Chondrocyte (in vitro differentiated cells): ENCODE measurements around the gene CD37. TPM values are rescaled to one million over a fixed set of nuclear protein-coding genes. Genes with fewer than 3 reads are reported as not detected.
"Not testable (repeated sequence)": the region's sequence is repeated elsewhere in the genome, so short reads cannot be mapped to it uniquely, and the experiment has no call there.

Source experiments
- DNase-seq: peaks from one replicate; pipeline ENCODE4 v3.0.0; 2021; ENCODE audit warnings: mixed read lengths, low spot score
- H3K27ac Mint-ChIP-seq: one replicate; pipeline ENCODE4 v1.8.0; 2021; ENCODE audit warnings: mild to moderate bottlenecking, moderate library complexity, mixed read lengths; ENCODE audit not compliant: unreplicated experiment
- H3K27me3 Mint-ChIP-seq: 2 replicates; pipeline ENCODE4 v1.8.0; 2021; ENCODE audit warnings: low read depth, mixed read lengths
- H3K36me3 Mint-ChIP-seq: 2 replicates; pipeline ENCODE4 v1.8.0; 2021; ENCODE audit warnings: low read depth, mixed read lengths
- H3K4me1 Mint-ChIP-seq: 2 replicates; pipeline ENCODE4 v1.8.0; 2021; ENCODE audit warnings: low read depth, mild to moderate bottlenecking, mixed read lengths
- H3K4me3 Mint-ChIP-seq: one replicate; pipeline ENCODE4 v1.8.0; 2021; ENCODE audit warnings: mild to moderate bottlenecking, moderate library complexity, mixed read lengths; ENCODE audit not compliant: unreplicated experiment
- H3K9me3 Mint-ChIP-seq: 2 replicates; pipeline ENCODE4 v1.8.0; 2021; ENCODE audit warnings: low read depth, mixed read lengths
- CTCF ChIP-seq: fragments of 200-600 bp; sonication (generic); IDR thresholded peaks from 2 replicates; pipeline ENCODE4 v1.5.0; 2021; ENCODE audit warnings: antibody characterized with exemption, mild to moderate bottlenecking, moderate library complexity
- total RNA-seq: library from RNA; stranded (reverse); gene quantifications from 3 replicates; pipeline ENCODE4 v1.2.1, GENCODE V29; 2021

CD37 gene
- total RNA-seq, 1 donor from 2014 or later: not detected

GRCh38 chr19:49364083-49364737 is 29.0 kb downstream of the CD37 start:
- TF ChIP-seq CTCF: no peak
- Mint-ChIP-seq H3K27me3 (no peaks in the 10 kb centered on the region), H3K27ac (no peak overlapping the region), H3K9me3 (peaks cover 2% of the 10 kb centered on the region), H3K36me3 (peaks cover 3% of the 10 kb centered on the region), H3K4me1 (peaks cover 12% of the 10 kb centered on the region), H3K4me3 (no peak overlapping the region)
- DNase-seq: no peak

- no peak for DNase-seq
- H3K27ac Mint-ChIP-seq: no peak overlapping the region
- TF ChIP-seq CTCF: no peak
- peaks cover 15% of the 10 kb centered on the region for H3K9me3 Mint-ChIP-seq
- H3K36me3 Mint-ChIP-seq: peaks cover 7% of the 10 kb centered on the region
- peaks cover 1% of the 10 kb centered on the region for H3K4me1 Mint-ChIP-seq
- H3K4me3 Mint-ChIP-seq: no peak overlapping the region
- no peaks in the 10 kb centered on the region for H3K27me3 Mint-ChIP-seq
Observed at GRCh38 chr19:49366110-49366509, 30.9 kb downstream of the CD37 start.

- no peaks in the 10 kb centered on the region for H3K27me3 Mint-ChIP-seq
- H3K4me1 Mint-ChIP-seq: no peaks in the 10 kb centered on the region
- H3K36me3 Mint-ChIP-seq: peaks cover 7% of the 10 kb centered on the region
- H3K4me3 Mint-ChIP-seq: no peak overlapping the region
- no peak for DNase-seq
- H3K27ac Mint-ChIP-seq: no peak overlapping the region
- peaks cover 15% of the 10 kb centered on the region for H3K9me3 Mint-ChIP-seq
- TF ChIP-seq CTCF: no peak
Observed at GRCh38 chr19:49368711-49369358, 33.6 kb downstream of the CD37 start.

- Mint-ChIP-seq H3K4me3 (no peak overlapping the region), H3K27me3 (peaks cover 1% of the 10 kb centered on the region), H3K9me3 (peaks cover 15% of the 10 kb centered on the region), H3K4me1 (no peaks in the 10 kb centered on the region), H3K36me3 (peaks cover 7% of the 10 kb centered on the region), H3K27ac (no peak overlapping the region)
- TF ChIP-seq CTCF: no peak
- no peak for DNase-seq
Observed at GRCh38 chr19:49371184-49371583, 36.0 kb downstream of the CD37 start.

- H3K27ac Mint-ChIP-seq, H3K27me3 Mint-ChIP-seq, H3K4me1 Mint-ChIP-seq, H3K4me3 Mint-ChIP-seq, DNase-seq, H3K36me3 Mint-ChIP-seq: not testable (repeated sequence)
- peaks cover 15% of the 10 kb centered on the region for H3K9me3 Mint-ChIP-seq
Observed at GRCh38 chr19:49373174-49373573, 38.0 kb downstream of the CD37 start.
